ENCODE results near the gene ADAM8.

Gene ADAM8

DNA sequence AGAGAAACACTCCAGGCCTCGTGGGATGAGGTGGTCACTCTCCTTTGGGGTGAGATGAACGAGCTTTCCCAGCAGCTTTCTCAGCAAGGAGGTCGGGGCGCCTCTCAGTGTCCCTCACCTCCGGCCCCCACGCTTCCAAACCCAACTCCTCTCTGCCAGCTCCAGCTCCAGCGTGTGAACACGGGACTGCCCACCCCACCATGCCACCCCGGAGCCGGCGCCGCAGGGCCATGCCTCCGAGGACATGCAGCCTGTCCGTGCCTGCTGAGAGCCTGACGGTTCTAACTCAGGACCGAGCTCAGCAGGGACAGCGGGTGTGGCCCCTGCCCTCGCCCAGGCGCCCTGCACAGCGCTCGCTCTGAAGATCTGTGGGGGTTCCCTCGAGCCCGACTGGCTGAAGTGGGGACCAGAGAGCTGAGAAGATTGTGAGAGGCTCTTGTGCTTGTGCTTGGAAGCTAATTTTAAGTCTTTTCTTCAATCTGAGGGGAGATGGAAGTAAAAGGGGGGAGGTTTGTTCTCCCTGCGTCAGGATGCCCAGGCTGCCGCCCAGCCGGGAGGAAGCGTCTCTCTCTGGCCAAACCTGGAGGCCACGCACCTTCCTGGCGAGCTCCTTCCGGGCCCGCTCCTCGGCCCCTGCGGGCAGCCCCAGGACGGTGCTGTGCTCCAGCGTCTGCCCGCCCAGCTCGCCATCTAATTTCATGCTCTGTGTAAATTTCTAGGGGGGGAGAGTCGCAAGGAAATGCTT lies 5.1 kb upstream of the ADAM8 start:
- no peak for DNase-seq (ENCODE audit: low read depth in 2 of 2)

DNA sequence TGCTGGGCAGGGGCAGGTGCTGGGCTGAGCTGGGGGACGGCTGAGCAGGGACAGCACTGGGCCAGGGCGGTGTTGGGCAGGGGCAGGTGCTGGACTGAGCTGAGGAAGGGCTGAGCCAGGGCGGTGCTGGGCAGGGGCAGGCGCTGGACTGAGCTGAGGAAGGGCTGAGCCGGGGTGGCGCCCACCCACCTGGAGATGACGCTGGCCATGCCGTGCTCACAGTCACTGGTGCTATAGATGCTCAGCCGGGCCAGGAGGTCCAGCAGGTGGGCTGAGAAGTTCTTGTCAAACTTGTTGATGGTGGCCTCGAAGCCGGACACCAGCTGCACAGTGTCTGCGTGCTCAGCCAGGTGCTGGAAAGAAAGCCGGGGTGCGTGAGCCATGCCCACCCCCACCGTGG lies 4.4 kb upstream of the ADAM8 start:
- no peak for DNase-seq (ENCODE audit: low read depth in 2 of 2)

GRCh38 chr10:133280391-133281059 lies 3.9 kb upstream of the ADAM8 start:
- DNase-seq (ENCODE audit: low read depth in 2 of 2), result no peak

DNA sequence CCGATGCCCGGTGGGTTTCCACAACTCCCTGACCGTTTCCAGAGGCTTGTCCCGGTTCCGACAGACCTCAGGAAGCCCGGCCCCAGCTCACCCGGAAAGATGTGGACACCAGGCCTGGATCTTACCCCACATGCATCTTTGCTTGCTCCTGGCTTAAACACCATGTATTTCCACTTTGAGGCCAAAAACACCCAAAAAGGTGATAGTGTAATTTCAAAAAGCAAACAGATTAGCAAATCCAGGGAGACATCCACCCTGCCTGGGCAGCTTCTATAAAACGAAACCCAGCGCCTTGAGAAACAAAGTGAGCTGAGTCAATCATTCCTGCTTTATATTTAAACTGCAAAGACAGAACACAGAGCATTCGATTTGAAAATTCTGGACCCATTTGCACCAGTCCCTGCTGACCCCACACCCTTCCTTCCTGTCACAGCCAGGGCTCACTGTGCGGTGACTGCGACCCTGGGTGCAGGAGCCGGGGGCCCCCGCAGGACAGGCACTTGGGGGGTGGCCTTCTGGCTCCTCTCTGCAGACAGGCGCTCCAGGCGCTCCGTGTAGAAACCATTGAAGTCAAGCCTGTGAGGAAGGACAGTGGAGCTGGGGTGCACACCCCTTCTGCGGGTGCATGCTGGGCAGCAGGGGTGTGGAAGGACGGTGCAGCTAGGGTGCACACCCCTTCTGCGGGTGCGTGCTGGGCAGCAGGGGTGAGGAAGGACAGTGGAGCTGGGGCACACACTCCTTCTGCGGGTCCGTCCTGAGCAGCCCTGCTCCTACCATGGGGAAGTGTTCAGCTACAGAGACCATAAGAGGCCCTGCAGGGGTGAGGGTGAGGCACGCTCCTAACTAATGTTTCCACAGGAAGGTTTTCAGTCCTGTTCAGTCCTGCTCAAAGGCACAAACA lies 2.9 kb upstream of the ADAM8 start:
- DNase-seq (ENCODE audit: low read depth in 2 of 2), result no peak

DNA sequence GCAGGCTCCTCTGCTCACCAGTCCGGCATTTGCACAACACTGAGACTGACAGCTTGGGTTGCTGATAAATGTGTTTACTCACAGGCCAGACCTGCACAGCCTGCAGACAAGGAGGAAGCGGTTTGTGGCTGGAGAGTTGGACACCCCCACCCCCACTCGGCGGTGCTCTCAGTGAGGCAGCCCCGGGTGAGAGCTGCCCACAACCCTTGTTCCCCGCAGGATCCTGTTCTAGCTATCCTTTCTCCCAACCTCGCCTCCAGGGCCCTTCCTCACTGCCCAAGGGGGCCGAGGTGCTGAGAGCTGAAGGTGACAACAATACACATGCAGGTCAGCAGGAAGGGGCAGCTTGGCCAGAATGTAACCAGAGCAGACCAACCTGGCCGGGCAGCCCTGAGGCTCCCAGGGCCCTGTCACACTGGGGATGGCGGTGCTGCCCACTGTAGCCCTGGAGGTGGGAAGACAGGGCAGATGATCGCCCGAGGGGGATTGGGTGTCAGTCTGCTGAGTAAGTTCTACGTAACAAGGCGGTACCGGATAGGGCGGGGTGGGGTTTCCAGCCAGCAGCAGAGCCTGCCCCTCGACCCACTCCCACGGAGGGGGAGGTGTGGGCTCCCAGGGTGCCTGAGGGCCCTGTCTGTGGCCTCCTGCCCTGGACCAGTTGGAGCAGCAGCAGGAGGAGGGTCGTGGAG lies 2.1 kb upstream of the ADAM8 start:
- DNase-seq (ENCODE audit: low read depth in 2 of 2), result peak; percentile 44 to 52

GRCh38 chr10:133277993-133278576 lies 1.4 kb upstream of the ADAM8 start:
- DNase-seq (ENCODE audit: low read depth in 2 of 2), result no peak

DNA sequence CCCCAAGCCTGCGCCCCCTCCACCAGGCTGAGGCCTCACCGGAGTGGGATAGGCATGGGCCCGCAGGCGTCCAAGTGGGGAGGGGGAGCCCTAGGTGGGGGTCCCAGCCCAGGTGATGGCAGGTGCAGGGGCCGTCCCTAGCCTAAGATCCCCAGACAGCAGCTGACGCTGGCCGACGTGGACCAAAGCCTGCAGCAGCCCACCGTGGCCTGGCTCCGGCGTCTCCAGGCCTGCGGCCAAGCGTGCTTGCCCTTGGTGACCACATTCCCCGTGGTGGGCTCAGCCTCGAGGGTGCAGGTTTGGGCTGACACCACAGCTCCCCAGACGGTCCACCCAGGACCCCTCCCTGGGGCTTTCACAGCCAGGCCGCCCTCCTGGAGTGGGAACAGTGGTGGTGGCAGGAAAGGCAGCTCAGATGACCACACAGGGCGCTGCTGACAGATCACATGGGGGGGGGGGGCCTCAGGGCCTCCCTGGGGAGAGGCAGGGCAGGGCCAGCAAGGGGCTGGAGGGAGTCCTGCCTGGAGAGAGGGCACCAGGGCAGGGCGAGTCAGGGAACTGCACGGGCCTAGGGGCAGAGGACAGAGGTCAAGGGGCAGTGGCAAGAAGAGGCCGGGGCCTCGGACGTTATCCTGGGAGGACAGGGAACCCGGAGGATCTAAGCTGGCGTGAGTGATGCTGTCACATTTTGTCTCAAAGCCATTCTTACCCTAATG lies 767 bp upstream of the ADAM8 start:
- DNase-seq (ENCODE audit: low read depth in 2 of 2), result no peak

DNA sequence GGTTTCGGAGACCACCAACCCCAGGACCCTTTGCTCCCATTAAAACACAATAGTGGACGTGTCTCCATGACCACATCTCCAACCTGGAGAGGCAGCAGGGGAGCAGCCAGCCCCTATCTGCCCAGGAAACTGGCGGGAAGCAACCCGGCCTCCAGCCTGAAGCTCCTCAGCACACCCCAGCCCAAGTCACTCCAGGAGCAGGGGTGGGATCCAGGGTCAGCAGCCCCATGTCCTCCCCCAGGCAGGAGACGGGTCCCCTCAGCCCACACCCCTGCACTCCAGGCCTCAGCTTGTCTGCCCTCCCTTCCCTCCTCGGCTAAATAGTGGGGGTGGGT lies 601 bp downstream of the ADAM8 start:
- DNase-seq (ENCODE audit: low read depth in 2 of 2), result no peak

DNA sequence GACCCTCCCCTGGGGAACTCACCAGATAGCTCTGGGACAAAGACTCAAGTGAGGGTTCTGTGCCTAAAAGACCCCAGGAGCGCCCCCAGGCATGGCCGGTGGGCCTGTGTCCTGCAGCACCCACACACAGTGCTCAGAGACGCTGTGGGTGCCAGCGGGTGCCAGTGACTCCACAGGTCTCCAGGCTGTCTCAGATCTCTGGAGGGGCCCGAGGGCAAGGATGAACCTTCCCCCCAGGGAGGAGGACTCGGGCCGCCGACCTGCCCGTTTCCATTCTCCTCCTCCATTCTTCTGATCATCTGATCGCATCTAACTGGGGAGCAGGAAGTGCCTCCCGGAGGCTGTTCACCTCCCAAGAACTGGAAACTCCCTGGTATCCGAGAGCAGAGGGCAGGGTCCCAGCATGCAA lies 980 bp downstream of the ADAM8 start:
- peak; percentile 42 to 53 for DNase-seq (ENCODE audit: low read depth in 2 of 2)

DNA sequence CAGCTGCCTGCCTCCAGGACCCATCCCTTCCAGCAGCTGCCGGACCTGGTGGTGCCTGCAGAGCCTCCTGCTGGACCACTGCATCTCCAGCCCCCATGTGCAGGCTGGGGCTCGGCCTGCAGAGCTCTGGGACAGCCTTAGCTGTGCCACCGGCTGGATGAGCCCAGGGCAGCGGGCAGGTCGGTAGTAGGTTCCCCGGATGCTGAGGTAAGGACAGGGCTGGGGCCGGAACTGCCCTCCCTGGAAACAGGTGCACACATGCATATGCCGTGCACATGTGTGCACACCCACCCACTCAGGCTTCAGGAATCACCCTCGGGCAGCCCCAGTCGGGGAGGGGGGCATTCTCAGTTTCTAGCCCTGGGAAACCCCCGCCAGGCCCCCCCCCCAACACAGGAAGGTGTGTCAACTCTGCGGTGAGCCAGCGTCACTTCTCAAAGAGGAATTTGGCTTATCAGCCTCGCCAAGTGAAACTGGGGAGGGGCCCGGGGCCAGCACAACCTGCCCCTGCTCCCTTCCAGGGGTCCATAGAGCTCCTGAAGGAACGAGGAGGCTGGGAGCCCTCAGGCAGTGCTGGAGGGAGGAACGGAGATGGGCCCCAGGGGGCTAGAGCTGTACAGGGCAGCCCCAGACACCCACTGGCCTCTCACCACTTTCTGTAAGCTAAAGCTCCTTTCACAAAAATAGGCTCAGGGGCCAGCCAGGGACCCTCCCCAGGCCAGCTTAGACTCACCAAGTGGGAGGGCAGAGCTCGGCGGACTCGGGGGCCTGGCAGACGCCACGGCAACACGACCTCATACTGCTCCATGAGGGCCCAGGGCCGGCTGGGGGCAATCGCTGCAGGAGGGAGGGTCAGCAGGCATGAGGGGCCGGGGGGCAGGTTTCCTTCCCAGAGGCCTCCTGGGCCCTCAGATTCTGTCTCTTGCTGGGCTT lies 1.7 kb downstream of the ADAM8 start:
- DNase-seq (ENCODE audit: low read depth in 2 of 2), result peak; percentile 75 to 79

DNA sequence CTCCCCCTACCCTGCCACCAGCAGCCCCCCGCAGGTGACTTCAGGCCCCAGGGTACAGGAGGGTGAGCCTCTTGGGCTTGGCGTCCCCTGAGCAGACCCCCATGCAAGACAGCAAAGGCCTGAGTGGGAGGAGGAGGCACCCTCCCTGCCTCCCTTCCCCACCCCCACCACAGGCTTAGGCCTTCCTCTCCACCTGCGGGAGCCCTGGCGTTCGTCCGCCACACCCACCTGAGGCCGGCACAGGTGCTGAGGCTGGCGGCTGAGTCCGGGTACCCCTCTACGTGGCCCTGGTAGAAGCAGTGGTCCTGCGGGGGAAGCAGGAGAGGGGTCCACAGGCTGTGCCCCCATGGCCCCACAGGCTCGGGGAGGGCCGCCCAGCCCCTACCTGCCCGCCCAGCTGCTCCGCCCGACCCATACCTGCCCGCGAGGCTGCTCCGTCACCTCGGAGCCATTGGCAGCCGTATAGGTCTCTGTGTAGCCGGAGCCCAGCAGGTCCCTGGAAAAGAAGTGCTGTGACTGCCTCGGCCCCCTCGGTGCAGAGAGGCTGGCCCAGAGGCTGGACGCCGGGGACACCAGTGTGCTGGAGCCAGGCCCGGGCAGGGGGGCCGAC lies 3.0 kb downstream of the ADAM8 start:
- DNase-seq (ENCODE audit: low read depth in 2 of 2), result no peak

GRCh38 chr10:133272964-133273420 lies 3.7 kb downstream of the ADAM8 start:
- no peak for DNase-seq (ENCODE audit: low read depth in 2 of 2)

DNA sequence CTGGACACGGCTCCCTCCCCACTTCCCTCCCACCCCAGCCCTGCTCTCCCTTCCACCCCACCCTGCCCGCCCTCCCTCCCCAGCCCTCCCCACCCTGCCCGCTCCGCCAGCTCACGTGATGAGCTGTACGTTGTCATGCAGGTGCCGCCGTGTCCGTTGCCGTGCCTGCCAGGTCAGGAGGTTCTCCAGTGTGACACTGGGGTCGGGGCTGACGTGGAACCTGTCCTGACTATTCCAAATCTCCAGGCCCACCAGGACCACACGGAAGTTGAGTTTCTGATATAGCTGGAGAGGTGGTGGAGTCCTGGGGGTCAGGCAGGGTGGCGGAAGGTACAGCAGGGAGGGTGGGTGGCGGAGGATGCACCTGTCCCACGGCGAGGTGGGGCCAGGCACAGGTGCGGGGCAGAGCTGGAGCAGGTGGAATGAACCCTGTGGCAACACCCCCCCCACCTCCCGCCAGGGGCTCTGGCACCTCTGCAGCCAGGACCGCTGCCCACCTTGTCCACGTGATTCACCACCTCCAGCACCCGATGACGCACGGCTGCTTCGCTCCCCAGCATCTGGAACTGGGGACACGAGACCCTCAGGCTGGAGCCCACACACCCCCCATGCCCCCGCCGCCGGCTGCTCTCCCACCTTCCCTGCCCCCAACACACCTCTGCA lies 4.2 kb downstream of the ADAM8 start:
- DNase-seq (ENCODE audit: low read depth in 2 of 2), result no peak

DNA sequence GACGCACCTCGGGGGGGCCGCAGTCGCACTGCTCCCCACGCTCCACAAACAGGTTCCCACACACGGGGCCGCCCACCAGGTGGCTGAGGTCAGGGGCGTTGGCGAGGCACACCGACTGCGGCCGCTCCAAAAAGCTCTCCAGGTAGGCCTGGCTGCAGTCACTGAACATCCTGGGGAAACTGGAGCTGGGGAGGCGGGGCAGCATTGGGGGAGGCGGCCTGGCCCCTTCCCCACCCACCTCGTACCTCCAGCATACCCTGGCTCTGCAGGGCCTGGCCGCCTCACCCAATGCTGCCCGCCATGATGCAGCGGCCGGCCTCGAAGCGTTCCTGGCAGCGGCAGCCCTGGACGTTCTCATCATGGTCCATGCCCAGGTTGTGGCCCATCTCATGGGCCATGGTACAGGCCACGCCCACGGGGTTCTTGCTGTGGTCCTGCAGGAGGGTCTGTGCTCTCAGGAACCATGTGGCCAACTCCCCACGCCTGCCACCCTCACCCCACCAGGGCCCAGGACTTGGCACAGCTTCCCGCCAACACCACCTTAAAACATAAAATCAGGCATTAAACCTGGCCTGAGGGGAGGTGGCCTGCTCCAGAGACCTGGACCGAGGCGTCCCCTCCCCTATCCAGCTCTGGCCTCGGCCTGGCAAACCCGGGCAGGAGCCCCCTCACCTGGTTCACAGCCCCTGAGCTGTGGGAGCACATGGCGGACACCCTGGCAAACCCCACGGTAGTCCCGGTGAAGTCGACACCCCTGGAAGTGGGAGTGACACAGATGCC lies 5.0 kb downstream of the ADAM8 start:
- DNase-seq (ENCODE audit: low read depth in 2 of 2), result no peak

DNA sequence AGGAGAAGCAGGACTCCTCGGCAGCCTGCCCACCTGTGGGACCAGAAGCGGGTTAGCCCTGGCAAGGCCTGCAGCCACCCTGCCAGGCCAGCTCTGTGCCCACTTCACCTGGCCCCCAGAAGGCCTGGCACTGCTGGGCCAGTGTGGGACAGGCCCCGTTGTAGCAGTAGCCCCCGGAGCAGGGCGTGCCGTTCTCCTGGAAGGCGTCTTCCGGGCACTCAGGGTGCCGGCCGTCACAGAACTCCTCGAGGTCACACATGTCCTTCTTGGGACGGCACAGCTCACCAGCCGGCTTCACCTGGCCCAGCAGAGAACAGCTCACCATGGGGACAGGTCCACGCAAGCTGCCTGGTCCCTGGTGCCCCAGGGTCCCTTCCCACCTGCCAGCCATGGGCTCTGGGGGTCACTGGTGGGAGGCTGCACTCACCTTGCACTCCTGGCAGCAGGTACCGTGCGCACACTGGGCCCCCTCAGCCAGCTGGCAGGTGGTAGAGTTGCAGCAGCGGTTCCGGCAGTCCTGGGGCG lies 5.8 kb downstream of the ADAM8 start:
- DNase-seq (ENCODE audit: low read depth in 2 of 2), result no peak

GRCh38 chr10:133270204-133270603 lies 6.5 kb downstream of the ADAM8 start:
- no peak for DNase-seq (ENCODE audit: low read depth in 2 of 2)

DNA sequence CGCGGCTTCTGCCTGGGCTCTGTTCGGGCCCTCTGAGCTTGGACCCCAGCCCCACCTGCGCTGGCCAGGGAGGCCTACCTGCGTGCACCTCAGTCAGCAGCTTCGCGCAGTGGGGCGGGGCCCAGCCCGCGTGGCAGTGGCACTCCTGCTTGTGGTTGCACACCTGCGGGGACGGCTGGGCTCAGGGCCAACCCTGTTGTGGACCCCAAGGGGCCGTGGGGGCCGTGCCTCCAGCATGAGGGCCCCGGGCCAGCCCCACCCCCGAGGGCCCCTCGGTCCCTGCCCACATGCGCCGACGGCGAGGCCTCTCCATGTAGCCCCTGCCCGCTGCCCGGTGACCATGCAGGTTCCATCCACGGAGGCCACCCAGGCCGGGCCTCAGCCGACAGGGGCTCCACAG lies 7.3 kb downstream of the ADAM8 start:
- no peak for DNase-seq (ENCODE audit: low read depth in 2 of 2)

- no peak for DNase-seq (ENCODE audit: low read depth in 2 of 2)
These were observed 8.1 kb downstream of the ADAM8 start for GRCh38 chr10:133268532-133268931.

Measured in stimulated activated CD8-positive, alpha-beta memory T cell treated with anti-CD3 and anti-CD28 coated beads, Interleukin-2, amount 100 ng/mL, for 48 hours (primary cell).